Astrocyte (in vitro differentiated cells and primary cell): ENCODE data around the gene SMIM5.

ENCODE experiments used
- EZH2 ChIP-seq: IDR thresholded peaks from 2 replicates; pipeline ENCODE4 v1.6.1; 2012; ENCODE audit warnings: mild to moderate bottlenecking, low read length, inconsistent platforms; ENCODE audit not compliant: insufficient read depth
- TF ChIP-seq, protein P1 (sequence below): IDR thresholded peaks from 2 replicates; pipeline ENCODE4 v1.5.1; 2011; ENCODE audit warnings: low read depth, mild to moderate bottlenecking, inconsistent platforms, low read length, moderate library complexity; ENCODE audit not compliant: insufficient read depth

DNA sequence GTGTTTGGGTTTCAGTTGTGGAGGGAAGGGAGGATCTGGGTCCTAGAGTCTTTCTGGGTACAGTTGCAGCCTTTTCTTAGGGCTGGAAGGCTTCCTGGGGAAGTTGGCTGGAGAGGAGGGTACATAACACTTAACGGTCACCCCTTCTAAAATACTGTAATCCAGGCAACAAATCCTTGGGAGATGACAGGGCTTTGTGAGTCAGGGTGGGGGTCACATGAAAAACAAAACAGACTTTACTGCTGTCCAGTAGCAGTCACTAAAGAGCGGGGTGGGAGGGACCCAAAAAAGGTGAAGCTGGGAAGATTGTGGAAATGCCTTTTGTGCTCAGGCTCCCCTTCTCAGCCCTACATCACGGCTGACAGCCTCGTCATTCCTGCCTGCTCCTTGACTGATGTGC, 40.3 kb downstream of the SMIM5 start:
- TF ChIP-seq, protein P1, sequence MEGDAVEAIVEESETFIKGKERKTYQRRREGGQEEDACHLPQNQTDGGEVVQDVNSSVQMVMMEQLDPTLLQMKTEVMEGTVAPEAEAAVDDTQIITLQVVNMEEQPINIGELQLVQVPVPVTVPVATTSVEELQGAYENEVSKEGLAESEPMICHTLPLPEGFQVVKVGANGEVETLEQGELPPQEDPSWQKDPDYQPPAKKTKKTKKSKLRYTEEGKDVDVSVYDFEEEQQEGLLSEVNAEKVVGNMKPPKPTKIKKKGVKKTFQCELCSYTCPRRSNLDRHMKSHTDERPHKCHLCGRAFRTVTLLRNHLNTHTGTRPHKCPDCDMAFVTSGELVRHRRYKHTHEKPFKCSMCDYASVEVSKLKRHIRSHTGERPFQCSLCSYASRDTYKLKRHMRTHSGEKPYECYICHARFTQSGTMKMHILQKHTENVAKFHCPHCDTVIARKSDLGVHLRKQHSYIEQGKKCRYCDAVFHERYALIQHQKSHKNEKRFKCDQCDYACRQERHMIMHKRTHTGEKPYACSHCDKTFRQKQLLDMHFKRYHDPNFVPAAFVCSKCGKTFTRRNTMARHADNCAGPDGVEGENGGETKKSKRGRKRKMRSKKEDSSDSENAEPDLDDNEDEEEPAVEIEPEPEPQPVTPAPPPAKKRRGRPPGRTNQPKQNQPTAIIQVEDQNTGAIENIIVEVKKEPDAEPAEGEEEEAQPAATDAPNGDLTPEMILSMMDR: no peak
- no peak for TF ChIP-seq EZH2
